Mucosa of gallbladder (tissue), 1 donor: ENCODE results near the gene CACNA1A. TPM values are rescaled to one million over a fixed set of nuclear protein-coding genes. Genes with fewer than 3 reads are reported as not detected.

ENCODE experiments used
- DNase-seq: peaks from one replicate; pipeline ENCODE4 v3.0.0-alpha.2; 2020; ENCODE audit warnings: low spot score
- total RNA-seq: library from RNA; stranded (reverse); gene quantifications from one replicate; pipeline ENCODE4 v1.2.1, GENCODE V29; 2021
- donor health status: DM: no; HTN: no; CAD: no.

Gene CACNA1A
- total RNA-seq, 1 donor from 2014 or later = 1.2 TPM

DNA sequence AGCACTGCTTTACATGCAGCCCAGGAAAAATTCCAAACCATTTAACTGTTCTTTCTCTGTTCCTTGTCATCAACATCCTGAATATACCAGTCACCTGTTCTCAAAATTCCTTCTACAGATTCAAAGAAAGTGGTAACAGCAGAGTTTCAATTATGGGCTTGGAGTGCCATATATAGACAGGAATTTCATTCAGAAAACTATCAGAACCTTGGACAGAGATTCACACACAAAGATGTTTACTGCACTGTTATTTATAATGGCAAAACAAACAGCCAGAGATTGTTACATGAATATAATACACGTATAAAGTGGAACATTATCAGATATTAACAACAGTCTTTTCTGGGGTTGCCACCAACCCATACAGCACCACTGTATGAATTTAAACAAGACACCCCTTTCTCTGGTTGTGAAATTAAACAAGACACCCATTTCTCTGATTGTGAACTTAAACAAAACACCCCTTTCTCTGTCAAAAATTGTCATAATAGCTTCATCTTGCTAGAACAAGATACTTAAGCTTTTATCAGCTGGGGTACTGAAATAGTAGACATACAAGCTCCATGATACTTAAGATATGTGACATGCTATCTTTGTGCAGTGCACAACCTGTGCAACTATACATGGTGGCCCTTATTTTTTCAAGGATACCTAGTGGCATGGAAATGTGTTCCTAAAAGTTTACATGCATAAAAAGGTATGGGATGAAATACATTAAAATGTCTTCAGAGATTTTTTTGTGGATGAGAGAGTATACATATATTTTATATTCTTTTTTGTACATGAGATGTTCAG, 12.6 kb downstream of the CACNA1A start:
- no peak for DNase-seq

DNA sequence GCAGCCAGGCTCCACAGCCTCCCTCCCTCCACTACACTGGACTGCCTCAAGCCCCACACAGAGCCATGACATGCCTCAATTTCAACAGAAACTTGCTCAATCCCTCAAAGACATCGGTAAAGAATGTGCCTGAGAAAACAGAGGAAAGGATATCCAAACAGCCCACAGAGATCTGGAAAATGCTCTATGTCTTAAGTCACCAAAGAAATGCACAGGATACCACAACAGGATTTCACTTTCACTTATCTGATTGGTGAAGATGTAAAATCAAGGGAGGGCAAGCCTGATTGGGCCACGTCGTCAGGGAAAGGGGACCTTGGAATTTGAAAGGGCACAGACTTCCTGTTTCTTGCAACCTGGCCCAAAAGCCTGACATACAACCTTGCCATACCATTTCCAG, 14.2 kb downstream of the CACNA1A start:
- DNase-seq = no peak

GRCh38 chr19:13487985-13488384, 18.3 kb downstream of the CACNA1A start:
- no peak for DNase-seq

DNA sequence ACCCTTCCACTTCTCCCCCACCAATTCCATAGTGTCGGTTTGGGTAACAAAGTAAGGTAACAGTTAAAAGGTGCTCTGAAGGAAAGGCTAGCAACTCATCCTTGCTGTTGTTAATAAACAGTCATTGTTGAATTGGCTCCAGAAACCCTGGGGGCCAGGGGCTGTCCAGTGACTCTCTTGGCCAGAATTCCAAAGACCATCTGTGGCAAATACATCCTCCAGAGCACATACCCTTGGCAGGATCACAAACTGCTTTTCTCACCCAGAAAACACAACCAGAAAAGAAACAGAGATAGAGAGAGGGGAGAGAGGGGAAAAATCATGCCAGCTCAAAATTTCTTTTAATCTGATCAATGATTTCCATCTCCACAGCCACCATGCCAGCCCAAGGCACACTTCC, 22.1 kb downstream of the CACNA1A start:
- DNase-seq = no peak

DNA sequence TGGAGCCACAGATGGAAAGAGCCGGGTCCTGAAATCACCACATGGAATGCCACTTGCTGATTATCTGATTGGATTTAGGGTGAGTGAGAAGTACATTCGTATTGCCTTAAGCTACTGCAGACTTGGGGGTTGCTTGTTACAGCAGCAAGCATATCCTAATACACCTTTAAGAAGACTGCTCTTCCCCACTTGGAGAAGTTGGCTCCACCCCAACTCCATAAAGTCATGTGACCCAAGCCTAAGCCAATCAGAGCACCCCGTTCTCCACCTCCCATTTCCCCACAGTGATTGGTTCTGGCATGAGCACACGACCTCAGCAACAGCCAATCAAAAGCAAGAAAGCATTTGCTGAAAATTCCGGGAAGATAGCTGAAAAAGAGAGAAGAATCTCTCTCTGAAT, 23.1 kb downstream of the CACNA1A start:
- DNase-seq = no peak

GRCh38 chr19:13478576-13478975, 27.7 kb downstream of the CACNA1A start:
- DNase-seq = no peak

- no peak for DNase-seq
Observed at GRCh38 chr19:13476071-13476470, 30.2 kb downstream of the CACNA1A start.

DNA sequence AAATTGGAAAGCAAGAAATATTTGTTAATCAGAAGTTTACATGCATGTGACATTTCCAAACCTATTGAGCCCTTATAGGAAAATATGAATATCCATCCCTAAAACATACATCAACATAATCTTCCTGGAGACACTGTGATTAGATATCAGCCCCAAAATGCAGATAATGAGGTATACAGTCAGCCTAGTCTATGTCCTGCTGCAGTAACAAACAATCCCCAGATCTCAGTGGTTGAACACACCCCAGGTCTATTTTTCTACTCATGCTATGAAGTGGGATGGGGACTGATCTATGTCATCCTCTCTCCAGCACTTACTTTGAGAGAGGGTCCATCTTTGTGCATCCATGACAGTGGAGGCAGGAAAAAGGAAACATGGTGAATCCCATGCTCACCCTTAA, 31.2 kb downstream of the CACNA1A start:
- DNase-seq = no peak

DNA sequence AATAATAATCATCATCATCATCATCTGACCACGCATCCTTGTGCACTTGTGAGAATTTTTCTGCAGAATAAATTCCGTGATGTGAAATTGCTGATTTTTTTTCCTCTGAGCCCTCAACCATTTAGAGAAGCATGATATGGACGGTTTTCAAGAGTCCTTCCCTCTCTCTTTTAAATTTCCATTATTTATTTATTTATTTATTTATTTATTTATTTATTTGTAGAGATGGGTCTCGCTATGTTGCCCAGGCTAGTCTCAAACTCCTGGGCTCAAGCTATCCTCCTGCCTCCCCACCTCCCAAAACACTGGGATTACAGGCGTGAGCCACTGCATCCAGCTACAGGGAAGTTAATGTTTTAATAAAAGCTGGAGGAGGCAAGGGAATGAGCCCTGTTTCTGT, 39.6 kb downstream of the CACNA1A start:
- no peak for DNase-seq

GRCh38 chr19:13463296-13463695, 43.0 kb downstream of the CACNA1A start:
- DNase-seq = no peak

DNA sequence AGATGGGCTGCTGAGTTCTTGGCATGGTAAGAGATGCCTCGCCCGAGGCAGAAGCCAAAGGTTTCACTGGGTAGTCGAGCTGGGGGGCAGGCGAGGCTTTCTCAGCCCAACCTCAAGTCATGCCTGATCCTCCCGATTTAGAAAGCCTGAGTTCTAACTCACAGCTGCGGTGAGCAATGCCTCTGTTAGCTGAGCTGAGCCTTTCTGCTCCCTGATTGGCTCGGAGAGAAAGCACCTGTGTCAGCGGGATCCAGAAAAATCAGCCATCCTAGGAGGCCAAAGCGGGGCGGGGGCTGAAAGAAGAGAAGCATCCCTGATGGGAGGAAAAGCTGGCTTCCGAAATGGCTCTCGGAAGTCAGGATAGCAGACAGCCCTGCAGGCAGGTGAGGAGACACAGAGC, 44.7 kb downstream of the CACNA1A start:
- DNase-seq = no peak

- no peak for DNase-seq
Observed at GRCh38 chr19:13460045-13460444, 46.2 kb downstream of the CACNA1A start.

GRCh38 chr19:13459351-13459750, 46.9 kb downstream of the CACNA1A start:
- no peak for DNase-seq

GRCh38 chr19:13451434-13451995, 54.8 kb downstream of the CACNA1A start:
- no peak for DNase-seq

GRCh38 chr19:13447978-13448377, 58.3 kb downstream of the CACNA1A start:
- DNase-seq = no peak

GRCh38 chr19:13441810-13442512, 64.3 kb downstream of the CACNA1A start:
- DNase-seq = peak; percentile 31

GRCh38 chr19:13437919-13438618, 68.2 kb downstream of the CACNA1A start:
- no peak for DNase-seq

DNA sequence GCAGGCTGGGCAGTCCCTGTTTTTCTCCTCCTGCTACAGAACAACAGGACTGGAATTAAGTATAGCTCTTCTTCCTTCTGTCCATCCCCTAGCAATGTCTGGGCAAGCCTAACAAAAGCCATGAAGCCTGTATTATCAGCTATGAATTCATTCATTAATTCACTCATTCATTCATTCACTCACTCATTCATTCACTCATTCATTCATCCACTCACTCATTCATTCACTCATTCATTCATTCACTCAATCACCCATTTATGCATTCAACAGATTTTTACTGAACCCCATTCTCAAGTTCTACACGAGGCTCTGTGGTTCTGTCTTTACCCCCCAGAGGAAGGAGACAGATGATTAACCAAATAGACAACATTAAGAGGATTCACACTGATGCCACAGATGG, 69.9 kb downstream of the CACNA1A start:
- no peak for DNase-seq

DNA sequence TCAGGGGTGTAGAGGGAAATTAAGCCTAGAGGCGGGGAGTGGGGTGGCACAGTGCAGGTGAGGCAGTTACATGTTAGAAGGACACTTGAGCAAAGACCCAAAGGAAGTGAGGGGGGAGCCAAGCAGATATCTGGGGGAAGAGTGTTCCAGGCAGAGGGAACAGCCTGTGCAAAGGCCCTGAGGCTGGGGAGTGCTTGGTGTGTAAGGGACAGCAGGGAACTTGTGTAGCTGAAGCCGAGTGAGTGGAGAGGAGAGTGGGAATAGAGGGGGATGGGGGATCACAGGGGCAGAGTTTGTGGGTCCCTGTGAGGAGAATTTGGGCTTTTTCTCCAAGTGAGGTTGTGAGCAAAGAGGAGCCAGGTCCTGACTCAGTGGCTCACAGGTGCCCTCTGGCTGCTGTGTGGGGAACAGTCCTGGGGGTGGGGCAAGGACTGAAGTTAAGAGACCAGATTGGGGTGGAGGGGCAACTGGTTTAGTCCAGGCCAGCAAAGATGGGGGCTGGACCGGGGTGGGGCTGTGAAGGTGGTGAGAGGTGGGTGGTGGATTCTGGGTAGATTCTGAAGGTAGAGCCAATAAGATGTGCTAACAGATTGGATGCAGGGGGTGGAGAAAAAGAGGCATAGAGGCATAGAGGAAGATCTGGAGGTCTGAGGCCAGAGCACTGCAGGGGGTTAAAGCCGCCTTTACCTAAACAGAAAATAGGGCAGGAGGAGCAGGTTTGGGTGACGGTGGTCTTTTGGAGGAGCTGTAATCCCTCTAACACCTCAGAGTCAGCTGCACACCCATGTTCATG, 75.3 kb downstream of the CACNA1A start:
- DNase-seq = peak; percentile 11

- DNase-seq = no peak
Observed at GRCh38 chr19:13429563-13429962, 76.7 kb downstream of the CACNA1A start.

DNA sequence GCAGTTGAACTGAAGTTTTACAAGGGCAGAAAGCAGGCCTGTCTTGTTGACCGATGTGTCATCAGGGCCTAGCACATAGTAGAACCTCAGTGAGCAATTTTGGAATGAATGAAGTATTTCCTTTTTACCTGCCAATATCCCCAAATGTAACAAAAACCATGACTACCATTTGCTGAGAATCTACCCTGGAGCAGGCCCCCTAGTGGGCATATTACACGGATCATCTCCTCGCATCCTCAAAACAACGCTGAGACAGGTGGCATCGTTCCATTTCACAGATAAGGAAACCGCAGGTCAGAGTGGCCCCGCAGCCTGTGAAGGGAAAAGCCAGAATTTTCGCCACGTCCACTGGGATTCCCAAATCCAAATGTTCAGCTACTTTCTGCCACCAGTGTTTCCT, 77.9 kb downstream of the CACNA1A start:
- DNase-seq = no peak
